CD4-positive, alpha-beta T cell treated with Interferon alpha-2 for 1 hour (primary cell): Measurements from ENCODE around the gene VWA2.
"Not testable (repeated sequence)": the region's sequence is repeated elsewhere in the genome, so short reads cannot be mapped to it uniquely, and the experiment has no call there.

Source experiments
- DNase-seq, 2 donors: peaks; one replicate each; pipeline ENCODE4 v3.0.0-alpha.2; 2020 to 2022

The VWA2 gene

DNA sequence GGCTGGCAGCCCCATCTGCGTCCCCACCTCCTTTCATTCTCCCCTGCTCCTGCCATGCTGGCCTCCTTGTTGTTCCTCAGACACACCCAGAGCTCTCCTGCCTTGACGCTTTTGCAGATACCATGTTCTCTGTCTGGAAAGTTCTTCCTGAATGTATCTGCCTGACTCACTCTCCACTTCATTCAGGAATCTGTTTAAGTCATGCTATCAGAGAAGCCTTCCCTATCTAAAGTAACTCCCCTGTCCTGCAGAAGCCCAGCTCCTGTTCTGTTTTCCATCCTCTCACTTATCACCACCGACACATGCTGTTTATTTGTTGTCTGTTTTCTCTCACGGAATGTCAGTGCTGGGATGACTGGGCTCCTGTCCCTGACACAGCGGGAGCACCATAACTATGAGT is 83.3 kb downstream of the VWA2 start:
- DNase-seq = no peak

DNA sequence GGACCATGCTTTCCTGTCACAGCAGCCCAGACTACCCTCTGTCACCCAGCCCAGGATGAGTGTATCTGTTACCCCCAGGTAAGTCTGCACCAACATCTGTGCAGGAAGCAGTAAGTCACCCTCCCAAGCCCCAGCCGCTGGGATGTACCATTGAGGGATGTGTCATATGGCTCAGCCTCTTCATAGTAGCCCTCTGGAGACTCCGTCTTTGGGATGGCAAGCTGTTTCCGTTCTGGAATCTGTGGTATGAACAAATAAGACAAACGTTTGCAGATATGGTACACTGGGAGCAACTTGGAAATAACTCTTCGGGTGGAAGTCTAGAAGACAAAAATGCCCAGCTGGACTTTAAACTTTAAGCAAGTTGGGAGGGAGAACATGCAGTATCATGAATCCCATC is 84.0 kb downstream of the VWA2 start:
- DNase-seq = no peak

GRCh38 chr10:114326795-114327194 is 87.7 kb downstream of the VWA2 start:
- DNase-seq = no peak

DNA sequence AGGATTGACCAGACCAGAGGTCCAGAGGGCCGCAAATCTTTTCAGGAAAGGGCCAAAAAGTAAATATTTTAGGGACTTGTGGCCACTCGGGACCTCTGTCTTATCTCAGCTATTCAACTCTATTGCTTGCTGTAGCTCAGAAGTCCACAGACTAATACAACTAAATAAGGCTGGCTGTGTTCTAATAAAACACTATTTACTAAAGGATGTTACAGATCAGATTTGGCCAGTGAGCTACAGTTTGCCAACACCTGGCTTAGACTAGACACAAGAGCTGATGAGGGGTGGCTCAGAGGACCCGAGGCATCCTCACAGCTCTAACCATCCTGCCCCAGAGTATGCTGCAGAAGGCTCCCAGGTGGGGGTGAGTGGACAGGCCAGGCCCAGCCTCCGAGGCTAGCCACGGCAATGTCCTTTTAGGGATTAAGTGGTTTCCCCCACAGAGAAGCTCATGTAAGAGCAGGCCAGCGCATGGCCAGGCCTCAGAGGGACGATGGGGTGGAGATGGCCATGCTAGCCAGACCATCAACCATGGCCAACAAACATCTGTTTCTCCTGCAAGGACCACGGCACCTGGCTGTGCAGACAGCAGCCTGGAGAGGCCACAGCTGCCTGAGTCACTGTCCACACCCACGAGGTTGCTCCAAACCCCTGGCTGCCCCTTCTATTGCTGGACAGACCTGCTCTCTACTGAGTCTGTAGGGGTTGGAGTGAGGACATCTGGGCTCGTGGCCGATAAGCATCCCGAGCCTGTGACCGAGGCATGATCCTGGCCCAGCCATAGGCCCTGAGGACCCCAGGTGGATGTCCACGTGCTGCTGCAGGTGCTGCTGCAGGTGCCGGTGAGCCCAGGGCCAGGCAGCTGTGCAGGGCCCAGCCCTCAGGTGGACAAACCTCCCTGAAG is 88.7 kb downstream of the VWA2 start:
- DNase-seq = no peak

GRCh38 chr10:114328441-114328812 is 89.4 kb downstream of the VWA2 start:
- DNase-seq = no peak

DNA sequence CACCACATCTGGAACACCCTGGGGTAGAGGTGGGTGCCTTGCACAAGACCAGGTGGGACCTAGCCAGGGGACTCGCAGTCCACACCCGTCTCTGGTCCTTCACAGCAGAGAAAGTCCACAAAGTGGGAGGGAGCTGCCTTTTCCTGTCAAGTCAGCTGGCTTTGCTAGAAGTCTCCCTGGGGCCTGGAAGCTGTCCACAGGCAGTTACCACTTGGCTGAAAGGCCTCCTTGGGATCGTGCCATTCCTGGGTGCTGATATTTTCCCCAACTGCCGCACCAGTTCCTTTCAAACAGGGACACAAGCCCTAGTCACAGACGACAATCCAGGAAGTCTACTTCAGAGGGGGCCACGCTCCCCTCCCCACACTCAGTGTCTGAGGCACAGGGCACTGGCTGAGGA is 89.8 kb downstream of the VWA2 start:
- no peak for DNase-seq

DNA sequence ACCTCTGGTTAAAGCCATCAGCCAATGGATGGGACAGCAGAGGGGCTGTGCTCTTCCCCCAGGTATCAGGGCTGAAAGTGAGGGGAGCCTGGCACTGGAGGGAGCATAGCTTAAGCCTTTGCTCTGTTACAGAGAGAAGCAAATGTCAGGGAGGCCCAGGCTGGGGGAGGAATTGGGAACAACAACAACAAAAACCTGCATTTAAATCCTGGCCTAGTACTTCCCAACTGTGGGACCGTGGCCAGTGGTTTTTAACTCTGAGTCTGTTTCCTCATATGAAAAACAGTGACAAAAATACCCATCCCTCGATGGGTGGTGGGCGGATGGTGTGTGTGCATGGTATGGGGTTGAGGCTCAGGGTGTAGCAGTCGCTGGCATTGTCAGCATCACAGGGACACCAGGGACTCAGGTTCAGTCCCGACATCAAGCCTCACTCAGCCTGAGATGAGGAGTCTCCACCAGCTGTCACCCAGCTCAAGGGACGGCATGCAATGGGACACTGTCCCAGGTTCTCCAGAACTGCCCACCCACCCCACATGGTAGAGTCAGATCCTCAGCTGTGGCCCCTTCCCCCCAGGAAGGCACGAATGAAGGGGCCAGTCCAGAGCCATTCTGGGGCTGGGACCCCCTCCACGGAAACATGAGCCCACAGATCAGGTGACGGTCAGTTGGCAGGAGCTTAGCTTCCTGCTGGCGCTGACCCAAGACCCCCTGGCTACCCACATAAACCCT is 90.7 kb downstream of the VWA2 start:
- no peak for DNase-seq

- DNase-seq = no peak
Measured at GRCh38 chr10:114332301-114333192, 93.5 kb downstream of the VWA2 start.

DNA sequence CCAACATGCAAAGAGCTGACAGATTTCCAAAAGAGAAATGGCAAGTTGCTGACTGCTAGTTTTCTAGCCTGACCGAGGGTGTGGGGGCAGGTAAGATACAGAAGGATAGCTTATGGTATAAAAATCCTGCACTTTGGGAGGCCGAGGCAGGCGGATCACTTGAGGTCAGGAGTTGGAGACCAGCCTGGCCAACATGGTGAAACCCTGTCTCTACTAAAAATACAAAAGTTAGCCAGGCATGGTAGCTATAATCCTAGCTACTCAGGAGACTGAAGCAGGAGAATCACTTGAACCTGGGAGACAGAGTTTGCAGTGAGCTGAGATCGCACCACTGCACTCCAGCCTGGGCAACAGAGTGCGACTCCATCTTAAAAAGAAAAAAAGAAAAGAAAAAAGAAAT is 94.4 kb downstream of the VWA2 start:
- DNase-seq = not testable (repeated sequence)

GRCh38 chr10:114334301-114334700 is 95.2 kb downstream of the VWA2 start:
- DNase-seq = no peak

DNA sequence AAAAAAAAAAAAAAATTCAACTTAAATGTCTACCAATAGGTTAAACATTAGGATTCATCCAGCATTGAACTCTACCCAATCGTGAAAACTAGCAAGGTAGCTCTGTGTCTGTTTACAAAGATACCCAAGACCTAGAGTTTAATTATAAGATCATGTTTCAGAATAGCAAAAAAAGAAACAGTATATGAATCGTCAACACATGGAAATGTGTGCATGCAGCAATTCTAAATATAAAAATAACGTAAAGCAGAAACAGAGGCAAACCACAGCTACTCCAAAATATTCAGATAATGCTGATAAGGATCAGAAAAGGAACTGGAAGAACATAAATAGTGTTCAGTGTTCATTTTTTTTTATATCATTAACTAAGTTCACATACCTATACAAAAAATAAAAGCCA is 96.6 kb downstream of the VWA2 start:
- DNase-seq = no peak

DNA sequence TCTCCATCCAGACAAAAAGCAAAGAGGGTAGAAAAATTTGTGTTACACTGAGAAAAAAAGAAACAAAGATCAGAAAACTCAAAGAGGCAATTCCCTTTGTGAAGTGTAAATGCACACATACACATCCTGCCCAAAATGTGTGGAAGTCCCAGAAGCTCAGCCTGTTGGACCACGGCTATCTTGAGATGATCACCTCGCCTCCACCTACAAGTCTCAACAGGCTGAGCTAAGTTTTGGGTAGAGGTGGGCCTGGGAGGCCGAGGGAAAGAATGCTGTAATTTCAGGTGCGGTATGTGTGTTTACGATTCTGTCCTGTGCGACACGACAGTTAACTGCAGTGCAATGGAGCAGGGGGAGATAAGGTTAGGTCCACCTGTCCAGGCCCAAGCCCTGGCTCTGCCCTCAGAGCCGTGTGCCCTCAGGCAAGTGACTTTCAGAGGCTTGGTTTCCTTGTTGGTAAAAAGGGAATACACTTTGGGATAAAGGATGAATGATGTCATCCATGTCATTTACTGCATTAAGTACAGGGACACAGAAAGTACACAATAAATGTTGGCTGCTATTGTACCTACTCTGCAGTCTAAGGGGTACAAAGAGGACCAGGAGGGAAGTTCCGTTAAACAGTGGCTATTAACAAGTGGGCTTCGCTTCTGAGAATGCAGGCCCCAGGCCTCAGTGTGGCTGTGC is 97.9 kb downstream of the VWA2 start:
- no peak for DNase-seq

- no peak for DNase-seq
Measured at GRCh38 chr10:114337510-114338462, 98.7 kb downstream of the VWA2 start.

DNA sequence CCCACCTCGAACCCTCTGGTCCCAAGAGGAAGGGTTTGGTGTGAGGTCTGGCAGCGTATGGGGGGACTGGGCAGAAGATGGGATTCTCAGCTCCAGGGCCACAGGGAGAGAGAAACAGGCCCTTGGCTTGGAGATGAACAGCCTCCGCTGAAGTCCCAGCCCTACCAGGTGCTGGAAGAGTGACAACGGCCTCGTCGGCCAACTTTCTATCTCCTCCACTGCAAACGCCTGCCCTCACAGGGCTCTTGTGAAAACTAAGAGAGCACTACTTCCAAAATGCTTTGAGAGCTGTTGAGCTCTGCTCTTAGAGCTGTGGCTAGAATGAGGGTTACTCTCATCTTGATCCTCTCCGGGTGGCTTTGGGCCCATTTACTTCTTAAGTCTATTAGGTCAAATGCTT is 101.8 kb downstream of the VWA2 start:
- DNase-seq = no peak
